CD4-positive, alpha-beta T cell (primary cell): ENCODE measurements around the gene AHRR. TPM values are rescaled to one million over a fixed set of nuclear protein-coding genes. Genes with fewer than 3 reads are reported as not detected.
A peak's percentile ranks its signal among the peaks of the same experiment; 100 is the strongest.

ENCODE experiments used
- ATAC-seq: fragments of 200-7000 bp; cut with Tn5 transposase; one replicate; pipeline ENCODE4 v1.10.0; 2022; ENCODE audit warnings: mild to moderate bottlenecking; ENCODE audit not compliant: poor library complexity
- CTCF ChIA-PET: fragments of 350-600 bp; sonication (Branson Sonifier 250); formaldehyde crosslinking; loops from one replicate; lab custom pipeline; 2021; ENCODE audit warnings: antibody characterized with exemption, inconsistent platforms; lab: Charles Lee
- POLR2A ChIA-PET: fragments of 350-600 bp; sonication (Branson Sonifier 250); formaldehyde crosslinking; loops from one replicate; lab custom pipeline; 2021; ENCODE audit warnings: antibody characterized with exemption, inconsistent platforms; lab: Charles Lee
- DNase-seq, 14 experiments: peaks; one replicate each; pipeline ENCODE4 v3.0.0-alpha.2; 2013 to 2020; ENCODE audit warnings: mixed read lengths in 2 of 14
- H3K27ac ChIP-seq, 2 donors: one replicate each; pipeline versions ENCODE4 v1.5.1 to v1.7.0; 2013; ENCODE audit warnings: low read length in 2 of 2, low read depth in 1 of 2, mild to moderate bottlenecking in 1 of 2
- H3K27me3 ChIP-seq, 2 experiments: 1 replicate in 1 of 2; 2 replicates in 1 of 2; pipeline versions ENCODE4 v1.6.1 to v1.7.0; 2013; ENCODE audit warnings: low read length in 2 of 2, control low read depth in 1 of 2, mild to moderate bottlenecking in 1 of 2, moderate library complexity in 1 of 2; ENCODE audit not compliant: insufficient read depth in 2 of 2, control insufficient read depth in 1 of 2
- H3K36me3 ChIP-seq: one replicate; pipeline ENCODE4 v1.6.1; 2013; ENCODE audit warnings: low read length, control low read depth; ENCODE audit not compliant: insufficient read depth
- H3K4me1 ChIP-seq: one replicate; pipeline ENCODE4 v1.6.1; 2013; ENCODE audit warnings: low read length, control low read depth; ENCODE audit not compliant: insufficient read depth
- H3K4me3 ChIP-seq: one replicate; pipeline ENCODE4 v1.5.1; 2013; ENCODE audit warnings: mild to moderate bottlenecking, low read length, moderate library complexity
- H3K9me3 ChIP-seq, 2 experiments: 1 replicate in 1 of 2; 2 replicates in 1 of 2; pipeline versions ENCODE4 v1.6.1 to v1.7.0; 2013; ENCODE audit warnings: low read length in 2 of 2, mild to moderate bottlenecking in 2 of 2, control low read depth in 1 of 2, moderate library complexity in 1 of 2; ENCODE audit not compliant: control insufficient read depth in 1 of 2, insufficient read depth in 1 of 2
- H3K27ac Mint-ChIP-seq: one replicate; pipeline ENCODE4 v1.8.0; 2020; ENCODE audit warnings: mixed read lengths
- H3K27me3 Mint-ChIP-seq: one replicate; pipeline ENCODE4 v1.8.0; 2021; ENCODE audit warnings: mixed read lengths
- H3K36me3 Mint-ChIP-seq: one replicate; pipeline ENCODE4 v1.8.0; 2021; ENCODE audit warnings: low read depth, mixed read lengths
- H3K4me1 Mint-ChIP-seq: one replicate; pipeline ENCODE4 v1.8.0; 2021; ENCODE audit warnings: low read depth, mixed read lengths
- H3K4me3 Mint-ChIP-seq: one replicate; pipeline ENCODE4 v1.8.0; 2020; ENCODE audit warnings: mild to moderate bottlenecking, mixed read lengths
- H3K9me3 Mint-ChIP-seq: one replicate; pipeline ENCODE4 v1.8.0; 2020; ENCODE audit warnings: mixed read lengths
- CTCF ChIP-seq: fragments of 200-600 bp; IDR thresholded peaks from one replicate; pipeline ENCODE4 v1.8.0; 2022; ENCODE audit warnings: antibody characterized with exemption, mild to moderate bottlenecking
- intact Hi-C, 2 experiments: fragments of 100-400 bp; cut with DNase I in 1 of 2; cut with micrococcal nuclease in 1 of 2; formaldehyde crosslinking; loops; one replicate each; pipeline versions ENCODE4 v1.15.1 to v1.9.0; 2023 to 2025; cut with DNase I, micrococcal nuclease
- total RNA-seq, 174 experiments: library from RNA in 2 of 174; stranded (reverse) in 2 of 174; gene quantifications; one replicate each; pipeline ENCODE4 v1.2.3 and lab custom pipeline; 2021 to 2026

AHRR gene
- total RNA-seq, 2 experiments from 2014 or later: 0.45 to 0.63 TPM

GRCh38 chr5:454936-455335 lies 133.4 kb downstream of the AHRR start:
- Mint-ChIP-seq H3K4me3 (no peak overlapping the region), H3K4me1 (peaks cover 28% of the 10 kb centered on the region), H3K27me3 (no peaks in the 10 kb centered on the region), H3K36me3 (peaks cover 97% of the 10 kb centered on the region), H3K27ac (no peak overlapping the region), H3K9me3 (peaks cover 8% of the 10 kb centered on the region)
- H3K9me3 ChIP-seq: peaks cover 10 to 18% of the 10 kb centered on the region in 2 experiments
- ChIA-PET POLR2A (no interaction called here), CTCF (no interaction called here)
- H3K27me3 ChIP-seq: no peaks in the 10 kb centered on the region
- no peak overlapping the region for H3K27ac ChIP-seq
- TF ChIP-seq CTCF: no peak
- peaks cover 25% of the 10 kb centered on the region for H3K4me1 ChIP-seq
- ATAC-seq (no peak), DNase-seq (peak in 1 of 14 experiments; percentile 12)
- intact Hi-C loops: no loop called here
- peaks cover 94% of the 10 kb centered on the region for H3K36me3 ChIP-seq
- H3K4me3 ChIP-seq: no peak overlapping the region

GRCh38 chr5:455806-456205 lies 134.3 kb downstream of the AHRR start:
- Histone ChIP-seq H3K27ac (no peak overlapping the region), H3K9me3 (peaks cover 10 to 18% of the 10 kb centered on the region in 2 experiments), H3K4me3 (no peak overlapping the region), H3K4me1 (peaks cover 25% of the 10 kb centered on the region), H3K27me3 (no peaks in the 10 kb centered on the region), H3K36me3 (peaks cover 93% of the 10 kb centered on the region)
- intact Hi-C loops: no loop called here
- Mint-ChIP-seq H3K4me1 (peaks cover 28% of the 10 kb centered on the region), H3K27me3 (no peaks in the 10 kb centered on the region), H3K4me3 (no peak overlapping the region), H3K27ac (no peak overlapping the region), H3K36me3 (peaks cover 97% of the 10 kb centered on the region), H3K9me3 (peaks cover 8% of the 10 kb centered on the region)
- ATAC-seq: no peak
- ChIA-PET CTCF (no interaction called here), POLR2A (no interaction called here)
- no peak for DNase-seq
- TF ChIP-seq CTCF: no peak

GRCh38 chr5:456351-457194 lies 135.1 kb downstream of the AHRR start:
- peaks cover 6% of the 10 kb centered on the region for H3K9me3 Mint-ChIP-seq
- ChIA-PET POLR2A (interaction anchor here (1.3 kb wide), 1 partner anchor 16 kb away, joined by 4 read pairs; no protein-coding TSS in a partner anchor), CTCF (interaction anchor here (1.1 kb wide), 1 partner anchor 11 kb away, joined by 3 read pairs; no protein-coding TSS in a partner anchor)
- no peak overlapping the region for H3K4me3 Mint-ChIP-seq
- Histone ChIP-seq H3K4me1 (peaks cover 25% of the 10 kb centered on the region), H3K36me3 (peaks cover 92% of the 10 kb centered on the region), H3K27me3 (no peaks in the 10 kb centered on the region), H3K4me3 (no peak overlapping the region), H3K27ac (no peak overlapping the region), H3K9me3 (peaks cover 10 to 12% of the 10 kb centered on the region in 2 experiments)
- H3K36me3 Mint-ChIP-seq: peaks cover 96% of the 10 kb centered on the region
- intact Hi-C loops: no loop called here
- peaks cover 28% of the 10 kb centered on the region for H3K4me1 Mint-ChIP-seq
- no peak for ATAC-seq
- no peaks in the 10 kb centered on the region for H3K27me3 Mint-ChIP-seq
- no peak for TF ChIP-seq CTCF
- peak in 3 of 14 experiments; percentile 2 to 17 (median 3) for DNase-seq
- no peak overlapping the region for H3K27ac Mint-ChIP-seq
